ENCODE data around the gene TANC1.

The TANC1 gene

GRCh38 chr2:159262226-159262625, 293.8 kb downstream of the TANC1 start:
- H3K4me1 ChIP-seq (ENCODE audit: control insufficient read depth in 2 of 2, insufficient read depth in 2 of 2, low read length in 2 of 2): no peaks in the 10 kb centered on the region
- peaks cover 2 to 6% of the 10 kb centered on the region in 2 donors for H3K36me3 ChIP-seq (ENCODE audit: control insufficient read depth in 2 of 2, insufficient read depth in 2 of 2, low read length in 2 of 2)
- H3K4me3 ChIP-seq (ENCODE audit: low read length in 2 of 2): no peak overlapping the region
- no peaks in the 10 kb centered on the region for H3K27me3 ChIP-seq (ENCODE audit: control insufficient read depth in 2 of 2, insufficient read depth in 2 of 2, low read length in 2 of 2)
- no peaks in the 10 kb centered on the region for H3K9me3 ChIP-seq (ENCODE audit: control insufficient read depth in 2 of 2, low read length in 2 of 2)
- no peak overlapping the region for H3K9ac ChIP-seq (ENCODE audit: low read depth in 1 of 2, low read length in 2 of 2)
- H3K27ac ChIP-seq (ENCODE audit: low read depth in 2 of 2, low read length in 2 of 2): no peak overlapping the region

GRCh38 chr2:159262904-159263303, 294.5 kb downstream of the TANC1 start:
- no peaks in the 10 kb centered on the region for H3K4me1 ChIP-seq (ENCODE audit: control insufficient read depth in 2 of 2, insufficient read depth in 2 of 2, low read length in 2 of 2)
- no peak overlapping the region for H3K27ac ChIP-seq (ENCODE audit: low read depth in 2 of 2, low read length in 2 of 2)
- H3K4me3 ChIP-seq (ENCODE audit: low read length in 2 of 2): no peak overlapping the region
- no peaks in the 10 kb centered on the region for H3K27me3 ChIP-seq (ENCODE audit: control insufficient read depth in 2 of 2, insufficient read depth in 2 of 2, low read length in 2 of 2)
- peaks cover 2 to 3% of the 10 kb centered on the region in 2 donors for H3K36me3 ChIP-seq (ENCODE audit: control insufficient read depth in 2 of 2, insufficient read depth in 2 of 2, low read length in 2 of 2)
- H3K9ac ChIP-seq (ENCODE audit: low read depth in 1 of 2, low read length in 2 of 2): no peak overlapping the region
- no peaks in the 10 kb centered on the region for H3K9me3 ChIP-seq (ENCODE audit: control insufficient read depth in 2 of 2, low read length in 2 of 2)

GRCh38 chr2:159265171-159265576, 296.7 kb downstream of the TANC1 start:
- Histone ChIP-seq H3K36me3 (ENCODE audit: control insufficient read depth in 2 of 2, insufficient read depth in 2 of 2, low read length in 2 of 2) (no peaks in the 10 kb centered on the region), H3K27me3 (ENCODE audit: control insufficient read depth in 2 of 2, insufficient read depth in 2 of 2, low read length in 2 of 2) (no peaks in the 10 kb centered on the region), H3K4me3 (ENCODE audit: low read length in 2 of 2) (no peak overlapping the region), H3K9ac (ENCODE audit: low read depth in 1 of 2, low read length in 2 of 2) (no peak overlapping the region), H3K4me1 (ENCODE audit: control insufficient read depth in 2 of 2, insufficient read depth in 2 of 2, low read length in 2 of 2) (no peaks in the 10 kb centered on the region), H3K9me3 (ENCODE audit: control insufficient read depth in 2 of 2, low read length in 2 of 2) (no peaks in the 10 kb centered on the region), H3K27ac (ENCODE audit: low read depth in 2 of 2, low read length in 2 of 2) (no peak overlapping the region)

- no peaks in the 10 kb centered on the region for H3K27me3 ChIP-seq (ENCODE audit: control insufficient read depth in 2 of 2, insufficient read depth in 2 of 2, low read length in 2 of 2)
- H3K9me3 ChIP-seq (ENCODE audit: control insufficient read depth in 2 of 2, low read length in 2 of 2): no peaks in the 10 kb centered on the region
- no peak overlapping the region for H3K4me3 ChIP-seq (ENCODE audit: low read length in 2 of 2)
- no peaks in the 10 kb centered on the region for H3K4me1 ChIP-seq (ENCODE audit: control insufficient read depth in 2 of 2, insufficient read depth in 2 of 2, low read length in 2 of 2)
- peaks cover 2 to 3% of the 10 kb centered on the region in 2 donors for H3K36me3 ChIP-seq (ENCODE audit: control insufficient read depth in 2 of 2, insufficient read depth in 2 of 2, low read length in 2 of 2)
- no peak overlapping the region for H3K27ac ChIP-seq (ENCODE audit: low read depth in 2 of 2, low read length in 2 of 2)
- H3K9ac ChIP-seq (ENCODE audit: low read depth in 1 of 2, low read length in 2 of 2): no peak overlapping the region
These were observed 298.1 kb downstream of the TANC1 start for GRCh38 chr2:159266554-159266953.

GRCh38 chr2:159267921-159268320, 299.5 kb downstream of the TANC1 start:
- Histone ChIP-seq H3K27ac (ENCODE audit: low read depth in 2 of 2, low read length in 2 of 2) (no peak overlapping the region), H3K4me3 (ENCODE audit: low read length in 2 of 2) (no peak overlapping the region), H3K9ac (ENCODE audit: low read depth in 1 of 2, low read length in 2 of 2) (no peak overlapping the region), H3K9me3 (ENCODE audit: control insufficient read depth in 2 of 2, low read length in 2 of 2) (no peaks in the 10 kb centered on the region), H3K27me3 (ENCODE audit: control insufficient read depth in 2 of 2, insufficient read depth in 2 of 2, low read length in 2 of 2) (no peaks in the 10 kb centered on the region), H3K4me1 (ENCODE audit: control insufficient read depth in 2 of 2, insufficient read depth in 2 of 2, low read length in 2 of 2) (no peaks in the 10 kb centered on the region), H3K36me3 (ENCODE audit: control insufficient read depth in 2 of 2, insufficient read depth in 2 of 2, low read length in 2 of 2) (peaks cover 4 to 7% of the 10 kb centered on the region in 2 donors)

GRCh38 chr2:159270744-159271379, 302.4 kb downstream of the TANC1 start:
- H3K9ac ChIP-seq (ENCODE audit: low read depth in 1 of 2, low read length in 2 of 2): no peak overlapping the region
- H3K27ac ChIP-seq (ENCODE audit: low read depth in 2 of 2, low read length in 2 of 2): no peak overlapping the region
- H3K4me1 ChIP-seq (ENCODE audit: control insufficient read depth in 2 of 2, insufficient read depth in 2 of 2, low read length in 2 of 2): no peaks in the 10 kb centered on the region
- no peaks in the 10 kb centered on the region for H3K27me3 ChIP-seq (ENCODE audit: control insufficient read depth in 2 of 2, insufficient read depth in 2 of 2, low read length in 2 of 2)
- H3K9me3 ChIP-seq (ENCODE audit: control insufficient read depth in 2 of 2, low read length in 2 of 2): no peaks in the 10 kb centered on the region
- no peak overlapping the region for H3K4me3 ChIP-seq (ENCODE audit: low read length in 2 of 2)
- H3K36me3 ChIP-seq (ENCODE audit: control insufficient read depth in 2 of 2, insufficient read depth in 2 of 2, low read length in 2 of 2): peaks cover 4 to 8% of the 10 kb centered on the region in 2 donors

GRCh38 chr2:159272156-159272555, 303.7 kb downstream of the TANC1 start:
- Histone ChIP-seq H3K9ac (ENCODE audit: low read depth in 1 of 2, low read length in 2 of 2) (no peak overlapping the region), H3K27ac (ENCODE audit: low read depth in 2 of 2, low read length in 2 of 2) (no peak overlapping the region), H3K27me3 (ENCODE audit: control insufficient read depth in 2 of 2, insufficient read depth in 2 of 2, low read length in 2 of 2) (no peaks in the 10 kb centered on the region), H3K9me3 (ENCODE audit: control insufficient read depth in 2 of 2, low read length in 2 of 2) (no peaks in the 10 kb centered on the region), H3K36me3 (ENCODE audit: control insufficient read depth in 2 of 2, insufficient read depth in 2 of 2, low read length in 2 of 2) (peaks cover 4 to 8% of the 10 kb centered on the region in 2 donors), H3K4me3 (ENCODE audit: low read length in 2 of 2) (no peak overlapping the region), H3K4me1 (ENCODE audit: control insufficient read depth in 2 of 2, insufficient read depth in 2 of 2, low read length in 2 of 2) (no peaks in the 10 kb centered on the region)

- Histone ChIP-seq H3K27me3 (ENCODE audit: control insufficient read depth in 2 of 2, insufficient read depth in 2 of 2, low read length in 2 of 2) (no peaks in the 10 kb centered on the region), H3K9me3 (ENCODE audit: control insufficient read depth in 2 of 2, low read length in 2 of 2) (no peaks in the 10 kb centered on the region), H3K4me3 (ENCODE audit: low read length in 2 of 2) (no peak overlapping the region), H3K4me1 (ENCODE audit: control insufficient read depth in 2 of 2, insufficient read depth in 2 of 2, low read length in 2 of 2) (no peaks in the 10 kb centered on the region), H3K9ac (ENCODE audit: low read depth in 1 of 2, low read length in 2 of 2) (no peak overlapping the region), H3K27ac (ENCODE audit: low read depth in 2 of 2, low read length in 2 of 2) (no peak overlapping the region), H3K36me3 (ENCODE audit: control insufficient read depth in 2 of 2, insufficient read depth in 2 of 2, low read length in 2 of 2) (peaks cover 4 to 8% of the 10 kb centered on the region in 2 donors)
These were observed 306.7 kb downstream of the TANC1 start for GRCh38 chr2:159275111-159275510.

GRCh38 chr2:159279700-159280099, 311.3 kb downstream of the TANC1 start:
- peaks cover 0 to 7% of the 10 kb centered on the region in 2 donors for H3K36me3 ChIP-seq (ENCODE audit: control insufficient read depth in 2 of 2, insufficient read depth in 2 of 2, low read length in 2 of 2)
- H3K4me3 ChIP-seq (ENCODE audit: low read length in 2 of 2): no peak overlapping the region
- H3K27ac ChIP-seq (ENCODE audit: low read depth in 2 of 2, low read length in 2 of 2): no peak overlapping the region
- H3K27me3 ChIP-seq (ENCODE audit: control insufficient read depth in 2 of 2, insufficient read depth in 2 of 2, low read length in 2 of 2): no peaks in the 10 kb centered on the region
- H3K9ac ChIP-seq (ENCODE audit: low read depth in 1 of 2, low read length in 2 of 2): no peak overlapping the region
- H3K9me3 ChIP-seq (ENCODE audit: control insufficient read depth in 2 of 2, low read length in 2 of 2): no peaks in the 10 kb centered on the region
- no peaks in the 10 kb centered on the region for H3K4me1 ChIP-seq (ENCODE audit: control insufficient read depth in 2 of 2, insufficient read depth in 2 of 2, low read length in 2 of 2)

GRCh38 chr2:159281002-159281401, 312.6 kb downstream of the TANC1 start:
- Histone ChIP-seq H3K9ac (ENCODE audit: low read depth in 1 of 2, low read length in 2 of 2) (no peak overlapping the region), H3K4me3 (ENCODE audit: low read length in 2 of 2) (no peak overlapping the region), H3K27me3 (ENCODE audit: control insufficient read depth in 2 of 2, insufficient read depth in 2 of 2, low read length in 2 of 2) (no peaks in the 10 kb centered on the region), H3K36me3 (ENCODE audit: control insufficient read depth in 2 of 2, insufficient read depth in 2 of 2, low read length in 2 of 2) (peaks cover 0 to 5% of the 10 kb centered on the region in 2 donors), H3K27ac (ENCODE audit: low read depth in 2 of 2, low read length in 2 of 2) (no peak overlapping the region), H3K9me3 (ENCODE audit: control insufficient read depth in 2 of 2, low read length in 2 of 2) (no peaks in the 10 kb centered on the region), H3K4me1 (ENCODE audit: control insufficient read depth in 2 of 2, insufficient read depth in 2 of 2, low read length in 2 of 2) (no peaks in the 10 kb centered on the region)
